Karpas-422 (cell line): Measurements from ENCODE around the gene AK1. TPM values are rescaled to one million over a fixed set of nuclear protein-coding genes. Genes with fewer than 3 reads are reported as not detected.
"Not testable (repeated sequence)": the region's sequence is repeated elsewhere in the genome, so short reads cannot be mapped to it uniquely, and the experiment has no call there.

Source experiments
- DNase-seq: peaks from one replicate; pipeline ENCODE4 v3.0.0-alpha.2; 2015
- H2AFZ ChIP-seq: fragments of 200-600 bp; sonication (generic); 2 replicates; pipeline ENCODE4 v1.6.1; 2014; ENCODE audit warnings: antibody characterized with exemption, low read length, mixed read lengths
- H3K27ac ChIP-seq: fragments of 200-600 bp; sonication (generic); 2 replicates; pipeline ENCODE4 v1.5.1; 2014; ENCODE audit warnings: mild to moderate bottlenecking, low read length, moderate library complexity
- H3K27me3 ChIP-seq: fragments of 200-600 bp; sonication (generic); 2 replicates; pipeline ENCODE4 v1.6.1; 2014; ENCODE audit warnings: low read length, mixed read lengths
- H3K36me3 ChIP-seq: fragments of 200-600 bp; sonication (generic); 2 replicates; pipeline ENCODE4 v1.6.1; 2014; ENCODE audit warnings: low read length, mixed read lengths; ENCODE audit not compliant: insufficient read depth
- H3K4me1 ChIP-seq: fragments of 200-600 bp; sonication (generic); 2 replicates; pipeline ENCODE4 v1.6.1; 2014; ENCODE audit warnings: mild to moderate bottlenecking, low read length, mixed read lengths
- H3K4me2 ChIP-seq: fragments of 200-600 bp; sonication (generic); 2 replicates; pipeline ENCODE4 v1.6.1; 2014; ENCODE audit warnings: low read length, low read depth, mild to moderate bottlenecking; ENCODE audit not compliant: poor library complexity, severe bottlenecking
- H3K4me3 ChIP-seq: fragments of 200-600 bp; sonication (generic); 2 replicates; pipeline ENCODE4 v1.5.1; 2014; ENCODE audit warnings: mild to moderate bottlenecking, antibody characterized with exemption, low read length, mixed read lengths
- H3K79me2 ChIP-seq: fragments of 200-600 bp; sonication (generic); 2 replicates; pipeline ENCODE4 v1.6.1; 2014; ENCODE audit warnings: mild to moderate bottlenecking, low read length, mixed read lengths
- H3K9ac ChIP-seq: fragments of 200-600 bp; sonication (generic); 2 replicates; pipeline ENCODE4 v1.6.0; 2014; ENCODE audit warnings: low read length
- H3K9me2 ChIP-seq: fragments of 200-600 bp; sonication (generic), shearing (Covaris generic); replicated peaks from 2 replicates; pipeline ENCODE4 v1.6.0; 2014; ENCODE audit warnings: mild to moderate bottlenecking, low read length, moderate library complexity; ENCODE audit not compliant: insufficient read depth
- H3K9me3 ChIP-seq: fragments of 300-700, 200-600 bp; sonication (generic); 2 replicates; pipeline ENCODE4 v1.6.1; 2014; ENCODE audit warnings: low read length, mixed read lengths
- H4K20me1 ChIP-seq: fragments of 200-600 bp; sonication (generic); 2 replicates; pipeline ENCODE4 v1.6.1; 2014; ENCODE audit warnings: mild to moderate bottlenecking, antibody characterized with exemption, low read length, low read depth; ENCODE audit not compliant: insufficient read depth
- total RNA-seq: library from RNA; depleted of rRNA; stranded (reverse); fragments of >200 nt; shearing (Covaris generic); gene quantifications from 2 replicates; pipeline ENCODE4 v1.2.3, GENCODE V29; 2014; ENCODE audit warnings: low replicate concordance

The AK1 gene
- total RNA-seq, 1 experiment from 2014 or later: 1.0 TPM

DNA sequence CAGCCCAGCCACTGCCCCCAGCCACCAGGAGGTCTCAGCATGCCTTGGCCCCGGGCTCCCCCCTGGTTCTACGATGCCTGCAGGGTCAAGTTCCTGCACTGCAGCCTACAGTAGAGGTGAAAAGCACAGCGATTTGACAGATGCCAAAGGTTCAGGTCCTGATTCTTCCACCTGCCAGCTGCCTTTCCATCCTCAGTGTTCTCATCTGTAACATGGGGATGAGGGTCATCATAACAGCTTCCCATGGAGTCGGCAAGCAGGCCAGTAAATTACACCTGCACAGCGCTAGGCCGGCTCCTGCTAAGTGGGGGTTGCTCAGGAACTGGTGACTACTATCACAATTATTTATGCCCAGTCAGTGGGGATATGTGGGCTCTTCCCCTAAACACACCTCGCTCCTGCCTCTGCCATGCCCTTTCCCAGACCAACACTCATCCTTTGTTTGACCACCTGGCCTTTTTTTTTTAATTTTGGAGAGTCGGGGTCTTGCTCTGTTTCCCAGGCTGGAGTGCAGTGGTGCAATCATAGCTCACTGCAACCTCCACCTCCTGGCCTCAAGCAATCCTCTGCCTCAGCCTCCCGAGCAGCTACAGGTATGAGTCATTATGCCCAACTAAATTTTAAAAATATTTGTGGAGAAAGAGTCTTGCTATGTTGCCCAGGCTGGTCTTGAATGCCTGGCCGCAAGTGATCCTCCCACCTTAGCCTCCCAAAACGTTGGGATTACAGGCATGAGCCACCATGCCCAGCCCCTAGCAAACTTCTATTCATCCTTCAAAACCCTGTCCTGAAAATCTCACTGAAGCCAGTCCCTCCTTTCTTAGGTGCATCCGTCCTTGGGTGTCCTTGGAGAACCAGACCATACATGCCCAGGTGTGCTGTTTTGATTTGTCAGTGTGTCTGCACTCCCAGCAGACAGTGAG, 29.4 kb downstream of the AK1 start:
- Histone ChIP-seq H3K9me3 (peaks cover 9% of the 10 kb centered on the region), H2AFZ (no peak overlapping the region), H3K9me2 (no peaks in the 10 kb centered on the region), H3K4me3 (no peak overlapping the region), H4K20me1 (no peaks in the 10 kb centered on the region), H3K9ac (no peak overlapping the region), H3K4me2 (no peak overlapping the region), H3K27ac (no peak overlapping the region), H3K79me2 (no peaks in the 10 kb centered on the region), H3K27me3 (no peaks in the 10 kb centered on the region; the same call in 1 of the 2 replicates), H3K36me3 (peaks cover 3% of the 10 kb centered on the region; the same call in 1 of the 2 replicates), H3K4me1 (no peaks in the 10 kb centered on the region)
- no peak for DNase-seq

DNA sequence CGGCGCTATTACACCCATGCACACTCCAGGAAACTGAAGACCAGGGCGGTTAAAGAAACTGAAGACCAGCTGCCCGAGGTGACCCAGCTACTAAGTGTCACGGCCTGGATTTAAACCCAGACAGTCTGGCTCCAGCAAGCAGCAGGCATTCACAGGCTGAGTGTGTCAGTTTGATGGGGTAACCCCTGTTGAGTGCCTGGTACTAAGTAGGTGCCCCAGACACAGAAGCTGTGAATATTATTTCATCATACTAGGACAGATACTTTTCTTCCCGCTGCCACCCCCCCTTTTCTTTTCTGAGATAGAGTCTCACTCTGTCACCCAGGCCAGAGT, 30.3 kb downstream of the AK1 start:
- H2AFZ ChIP-seq: no peak overlapping the region
- H3K4me1 ChIP-seq: no peaks in the 10 kb centered on the region
- H3K9ac ChIP-seq: no peak overlapping the region
- no peaks in the 10 kb centered on the region for H3K9me2 ChIP-seq
- no peaks in the 10 kb centered on the region for H3K79me2 ChIP-seq
- no peaks in the 10 kb centered on the region; the same call in 1 of the 2 replicates for H3K27me3 ChIP-seq
- no peak overlapping the region for H3K4me3 ChIP-seq
- DNase-seq: no peak
- no peak overlapping the region for H3K4me2 ChIP-seq
- peaks cover 3% of the 10 kb centered on the region; the same call in 1 of the 2 replicates for H3K36me3 ChIP-seq
- no peaks in the 10 kb centered on the region for H4K20me1 ChIP-seq
- no peak overlapping the region for H3K27ac ChIP-seq
- peaks cover 9% of the 10 kb centered on the region for H3K9me3 ChIP-seq

DNA sequence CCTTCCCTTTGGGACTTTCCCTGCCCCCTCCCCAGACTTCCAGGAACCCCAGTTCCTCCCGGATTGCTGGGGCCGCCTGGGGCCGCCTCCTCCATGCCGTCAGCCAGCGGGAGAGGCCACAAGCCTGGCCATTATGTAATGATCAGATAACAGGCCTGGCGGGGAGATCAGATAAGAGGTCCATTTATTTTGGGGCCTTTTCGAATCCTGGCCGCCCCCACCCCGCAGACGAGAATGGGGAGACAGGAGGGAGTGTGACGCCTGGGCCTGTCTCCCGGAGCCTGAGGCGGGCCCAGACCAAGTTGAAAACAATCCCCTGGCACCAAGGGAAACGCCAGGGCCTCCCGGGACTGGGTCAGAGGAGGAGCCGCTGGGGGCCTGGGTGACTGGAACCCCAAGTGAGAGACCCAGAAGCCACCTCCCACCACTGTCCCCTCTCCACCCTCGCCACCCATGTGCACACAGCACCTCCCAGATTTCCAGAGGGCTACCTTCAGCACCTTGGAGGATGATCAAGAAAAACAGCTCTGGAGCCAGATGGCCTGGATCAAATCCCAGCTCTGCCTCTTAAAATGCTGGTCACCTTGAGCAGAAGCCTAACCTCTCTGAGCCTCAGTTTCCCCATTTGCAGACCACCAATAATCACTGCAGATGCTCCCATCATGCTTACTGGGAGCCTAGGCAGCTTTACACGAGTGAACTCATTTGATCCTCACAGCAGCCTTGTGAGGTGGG, 30.9 kb downstream of the AK1 start:
- no peak overlapping the region for H3K27ac ChIP-seq
- H3K9me2 ChIP-seq: no peaks in the 10 kb centered on the region
- peaks cover 3% of the 10 kb centered on the region; the same call in 1 of the 2 replicates for H3K36me3 ChIP-seq
- H3K9me3 ChIP-seq: peaks cover 9% of the 10 kb centered on the region
- no peak overlapping the region for H2AFZ ChIP-seq
- H3K27me3 ChIP-seq: no peaks in the 10 kb centered on the region; the same call in 1 of the 2 replicates
- H3K4me3 ChIP-seq: no peak overlapping the region
- H3K4me2 ChIP-seq: no peak overlapping the region
- H3K4me1 ChIP-seq: no peaks in the 10 kb centered on the region
- H4K20me1 ChIP-seq: no peaks in the 10 kb centered on the region
- no peaks in the 10 kb centered on the region for H3K79me2 ChIP-seq
- DNase-seq: no peak
- no peak overlapping the region for H3K9ac ChIP-seq

DNA sequence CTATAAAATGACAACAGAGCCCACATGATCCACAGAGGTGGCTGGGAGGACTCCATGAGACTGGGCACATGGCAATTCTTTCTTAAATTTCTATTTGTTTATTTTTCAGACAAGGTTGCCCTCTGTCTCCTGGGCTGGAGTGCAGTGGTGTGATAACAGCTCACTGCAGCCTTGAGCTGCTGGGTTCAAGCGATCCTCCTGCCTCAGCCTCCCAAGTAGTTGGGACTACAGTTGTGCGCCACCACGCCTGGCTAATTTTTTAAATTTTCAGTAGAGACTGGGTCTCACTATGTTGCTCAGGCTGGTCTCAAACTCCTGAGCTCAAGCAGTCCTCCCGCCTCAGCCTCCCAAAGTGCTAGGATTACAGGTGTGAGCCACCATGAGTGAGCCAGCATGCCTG, 31.9 kb downstream of the AK1 start:
- not testable (repeated sequence) for H4K20me1 ChIP-seq, H3K9me2 ChIP-seq, H3K79me2 ChIP-seq, H3K4me2 ChIP-seq, H3K27ac ChIP-seq, H3K9me3 ChIP-seq, DNase-seq, H3K9ac ChIP-seq, H3K36me3 ChIP-seq, H3K4me3 ChIP-seq, H3K27me3 ChIP-seq, H3K4me1 ChIP-seq, H2AFZ ChIP-seq

DNA sequence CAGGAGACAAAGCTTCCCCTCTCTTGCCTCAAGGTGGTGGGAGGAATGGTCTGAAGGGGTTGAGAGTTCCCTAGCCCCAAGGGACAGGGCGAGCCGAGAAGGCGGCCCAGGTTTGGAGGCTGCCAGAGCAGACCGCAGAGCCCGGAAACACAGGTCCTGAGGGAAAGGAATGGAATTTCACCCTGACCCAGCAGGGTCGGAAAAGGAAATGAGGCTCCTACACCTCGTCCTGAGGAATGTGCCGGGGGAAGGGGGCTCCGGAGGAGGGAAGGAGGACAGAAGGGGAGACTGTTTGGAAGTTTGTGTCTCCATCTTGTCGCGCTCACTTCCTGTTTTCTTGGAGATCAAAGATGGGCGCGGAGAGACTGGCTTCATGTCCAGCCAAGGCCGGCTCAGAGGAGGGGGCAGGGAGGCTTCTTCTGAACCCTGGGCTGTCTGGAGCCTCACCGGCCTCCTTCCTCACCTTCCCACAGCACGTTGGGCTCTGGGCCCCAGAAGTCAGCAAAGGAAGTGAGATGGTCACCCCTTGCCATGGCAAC, 32.6 kb downstream of the AK1 start:
- Histone ChIP-seq H3K27ac (no peak overlapping the region), H3K36me3 (peaks cover 3% of the 10 kb centered on the region; the same call in 1 of the 2 replicates), H3K4me3 (no peak overlapping the region), H2AFZ (no peak overlapping the region), H3K9me3 (peaks cover 8% of the 10 kb centered on the region), H3K4me2 (no peak overlapping the region), H3K79me2 (no peaks in the 10 kb centered on the region), H3K4me1 (no peaks in the 10 kb centered on the region), H4K20me1 (no peaks in the 10 kb centered on the region), H3K9ac (no peak overlapping the region), H3K9me2 (no peaks in the 10 kb centered on the region), H3K27me3 (no peaks in the 10 kb centered on the region; the same call in 1 of the 2 replicates)
- no peak for DNase-seq

DNA sequence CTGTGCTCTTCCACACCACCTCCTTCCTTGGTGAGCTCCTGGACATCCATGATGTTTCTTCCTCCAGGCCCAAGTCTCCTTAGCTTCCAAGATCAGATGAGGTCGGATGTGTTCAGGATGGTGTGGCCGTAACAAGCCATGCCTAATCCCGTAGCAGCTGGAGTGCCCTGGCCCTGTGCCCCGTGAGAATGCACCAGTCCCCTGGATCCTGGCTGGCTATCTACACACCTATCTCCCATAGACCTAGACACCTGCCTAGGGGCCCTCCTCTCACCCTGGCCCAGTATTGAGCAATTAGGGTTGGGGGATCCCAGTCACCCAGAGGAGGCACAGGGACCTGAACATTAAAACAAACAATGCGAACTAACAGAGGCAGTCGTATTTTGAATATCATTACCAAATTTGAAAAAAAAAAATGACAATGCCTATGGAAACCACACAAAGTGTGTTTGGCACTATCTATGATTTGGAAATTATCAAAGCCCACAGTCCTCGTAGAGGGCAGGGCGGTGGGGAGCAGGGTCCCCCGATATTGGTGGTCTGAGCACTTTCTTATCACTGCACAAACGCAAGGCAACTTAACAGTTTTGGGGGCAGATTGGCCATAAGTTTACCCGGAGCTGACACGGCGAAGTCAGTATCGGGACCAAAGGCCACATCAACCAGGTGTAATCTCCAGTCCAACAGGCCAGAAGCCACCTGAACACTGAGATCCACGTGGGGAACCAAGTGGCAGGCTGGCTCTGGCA, 36.2 kb downstream of the AK1 start:
- Histone ChIP-seq H3K27ac (no peak overlapping the region), H3K79me2 (no peaks in the 10 kb centered on the region), H3K9ac (no peak overlapping the region)

DNA sequence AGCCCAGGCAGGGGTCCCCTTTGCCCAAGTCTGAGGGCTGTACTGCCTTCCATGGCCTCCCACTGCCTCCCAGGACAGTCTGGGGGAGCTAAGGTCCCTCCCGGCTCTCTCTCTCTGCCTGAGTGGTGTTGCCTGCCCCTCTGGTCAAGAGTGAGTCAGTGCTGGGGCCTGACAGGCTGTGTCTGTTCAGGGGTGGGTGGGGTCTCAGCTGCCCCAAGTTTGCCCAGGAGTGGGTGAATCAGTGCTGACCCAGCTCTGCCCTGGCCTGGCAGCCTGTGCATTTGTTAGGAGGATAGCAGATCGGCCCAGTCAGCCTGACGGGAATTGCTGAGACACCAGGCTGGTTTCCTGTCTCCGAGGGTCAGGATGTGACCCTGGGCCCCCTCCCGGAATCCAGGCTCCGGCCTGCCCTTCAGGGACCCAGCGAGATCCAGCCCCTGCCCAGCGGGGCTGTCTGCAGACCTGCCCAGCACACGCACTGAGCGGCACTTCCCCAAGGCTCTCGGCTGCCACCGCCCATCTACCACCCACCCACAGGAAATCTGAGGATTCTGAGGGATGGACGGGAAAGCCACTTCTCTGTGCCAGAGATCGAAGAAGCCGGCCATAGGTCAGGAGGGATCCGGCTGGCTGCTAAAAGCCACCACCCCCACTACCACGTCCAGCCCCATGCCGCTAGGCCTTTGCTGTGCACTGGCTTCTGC, 38.9 kb downstream of the AK1 start:
- no peak for DNase-seq
- Histone ChIP-seq H4K20me1 (no peaks in the 10 kb centered on the region), H3K4me2 (no peak overlapping the region), H3K27me3 (no peaks in the 10 kb centered on the region), H3K36me3 (no peaks in the 10 kb centered on the region), H3K4me1 (peaks cover 9% of the 10 kb centered on the region), H3K27ac (no peak overlapping the region), H3K4me3 (no peak overlapping the region), H3K79me2 (no peaks in the 10 kb centered on the region), H3K9me3 (no peaks in the 10 kb centered on the region), H3K9me2 (no peaks in the 10 kb centered on the region), H2AFZ (no peak overlapping the region), H3K9ac (no peak overlapping the region)

More for the DNA sequence above, 36.2 kb downstream of the AK1 start:
- Histone ChIP-seq H3K27me3 (no peaks in the 10 kb centered on the region), H3K36me3 (no peaks in the 10 kb centered on the region), H3K4me2 (no peak overlapping the region), H4K20me1 (no peaks in the 10 kb centered on the region), H2AFZ (no peak overlapping the region), H3K9me2 (no peaks in the 10 kb centered on the region), H3K4me1 (peaks cover 9% of the 10 kb centered on the region), H3K4me3 (no peak overlapping the region), H3K9me3 (no peaks in the 10 kb centered on the region)
- no peak for DNase-seq
